NK-92 (cell line): ENCODE results near the gene CSNK1D.

ENCODE experiments used
- DNase-seq: peaks from one replicate; lab custom pipeline; 2025; ENCODE audit not compliant: unreplicated experiment; lab: John Stamatoyannopoulos, UW

The CSNK1D gene

DNA sequence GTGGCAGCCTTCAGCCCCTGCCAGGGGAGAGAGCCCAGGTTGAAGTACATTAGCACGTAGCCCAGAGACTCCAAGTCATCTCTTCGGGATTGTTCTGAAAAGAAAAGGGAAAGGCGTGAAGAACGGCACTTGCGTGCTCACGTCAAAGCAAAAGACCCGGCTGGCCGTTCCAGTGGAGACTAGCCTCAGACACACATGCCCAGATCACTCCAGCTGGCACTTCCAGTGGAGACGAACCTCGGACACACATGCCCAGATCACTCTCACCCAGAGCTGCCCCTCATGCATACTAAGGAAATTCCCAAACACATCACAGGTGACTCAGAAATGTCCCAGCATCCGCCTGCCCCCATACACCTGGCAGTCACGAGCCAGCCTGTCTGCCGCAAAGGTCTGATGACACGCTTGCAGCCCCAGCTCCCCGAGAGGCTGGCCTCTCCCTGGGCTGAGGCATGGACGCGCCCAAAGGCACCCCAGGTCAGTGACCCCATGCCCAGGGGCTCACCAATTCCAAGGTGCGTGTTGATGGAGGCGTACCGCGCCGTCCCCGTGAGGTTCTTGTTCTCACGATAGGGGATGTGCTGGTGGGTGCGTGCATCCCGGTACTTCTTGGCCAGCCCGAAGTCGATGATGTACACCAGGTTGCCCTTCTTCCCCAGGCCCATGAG lies 20.9 kb downstream of the CSNK1D start:
- no peak for DNase-seq

GRCh38 chr17:82250868-82251500 lies 22.5 kb downstream of the CSNK1D start:
- DNase-seq: no peak

- DNase-seq: no peak
Observed at GRCh38 chr17:82249896-82250581, 23.5 kb downstream of the CSNK1D start.

DNA sequence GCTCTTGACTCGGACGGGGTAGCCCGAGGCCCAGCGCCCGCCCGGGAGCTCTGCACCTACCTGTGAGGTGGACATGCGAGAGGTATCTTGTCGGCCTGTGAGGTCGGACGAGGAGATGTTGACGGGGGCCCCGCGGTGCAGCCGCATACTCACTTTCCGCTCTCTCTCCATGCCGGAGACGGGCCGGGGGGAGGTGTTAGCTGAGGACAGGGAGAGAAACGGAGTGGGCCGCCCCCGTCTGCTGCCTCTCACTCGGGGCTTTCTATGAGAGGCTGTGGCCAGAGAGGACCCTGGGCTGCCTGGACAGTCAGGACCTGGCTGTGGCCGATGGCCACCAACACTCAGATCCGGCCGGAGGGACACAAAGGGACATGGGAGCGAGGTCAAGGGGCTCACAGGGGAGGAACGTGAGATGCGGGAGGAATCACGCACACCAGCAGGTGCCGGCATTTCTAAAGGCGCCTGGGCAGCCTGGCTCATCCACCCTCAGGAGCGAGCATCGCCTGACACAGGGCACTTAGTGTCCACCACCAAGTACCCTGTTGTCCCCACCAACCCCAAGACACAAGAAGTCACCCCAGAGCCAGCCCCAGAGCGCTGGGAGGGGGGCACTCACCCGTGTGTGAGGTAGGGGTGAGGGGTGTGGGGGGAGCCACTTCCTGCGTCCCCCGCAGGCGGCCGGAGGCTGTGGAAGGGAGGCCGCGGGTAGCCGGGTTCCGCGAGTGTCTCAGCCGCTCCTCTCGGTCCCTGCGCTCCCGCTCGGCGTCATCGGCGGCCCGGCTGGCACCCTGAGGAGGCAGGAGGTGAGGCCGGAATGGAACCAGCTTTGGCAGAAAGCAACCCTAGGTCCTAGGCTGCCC lies 24.5 kb downstream of the CSNK1D start:
- no peak for DNase-seq

DNA sequence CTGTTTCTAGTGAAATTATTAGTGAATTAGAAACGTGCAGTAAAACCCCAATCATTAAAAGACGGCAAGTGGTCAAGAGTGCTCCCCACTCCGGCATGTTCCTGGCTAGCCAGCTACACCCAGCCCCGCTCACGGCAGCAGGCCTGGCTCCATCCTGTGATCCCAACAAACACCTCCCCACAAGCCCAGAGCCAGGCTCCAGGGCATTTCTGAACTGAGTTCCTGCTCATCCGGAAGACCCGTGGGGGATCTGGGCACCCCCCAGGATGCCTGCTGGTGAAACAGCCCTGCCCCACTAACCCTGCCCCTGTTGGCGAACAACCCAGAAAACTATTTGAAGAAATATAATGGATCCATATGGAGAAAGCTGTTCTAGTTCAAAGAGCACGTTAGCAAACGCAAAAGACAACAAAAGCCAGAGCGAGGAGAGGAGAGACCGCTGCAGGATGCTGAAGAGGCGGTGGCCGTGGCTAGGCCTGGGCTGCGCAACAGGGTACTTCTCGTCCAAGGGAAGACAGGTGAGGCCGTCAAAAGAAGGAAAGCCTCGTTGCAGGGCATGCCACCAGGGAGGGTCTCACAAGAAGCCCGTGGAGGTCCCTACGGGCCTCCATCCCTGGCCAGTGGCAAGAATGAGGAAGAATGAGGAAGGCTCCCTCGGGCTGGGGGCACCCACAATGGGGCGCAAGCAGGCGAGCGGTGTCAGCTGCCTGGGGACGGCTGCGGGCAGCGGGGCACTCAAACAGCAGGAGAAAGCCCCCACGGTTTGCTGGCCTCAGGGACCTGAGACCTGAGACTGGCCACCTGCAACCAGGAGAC lies 25.4 kb downstream of the CSNK1D start:
- DNase-seq: no peak

GRCh38 chr17:82247182-82247823 lies 26.2 kb downstream of the CSNK1D start:
- DNase-seq: no peak

GRCh38 chr17:82246365-82247181 lies 26.9 kb downstream of the CSNK1D start:
- DNase-seq: no peak

GRCh38 chr17:82246040-82246364 lies 27.5 kb downstream of the CSNK1D start:
- no peak for DNase-seq

- no peak for DNase-seq
Observed at GRCh38 chr17:82245134-82246039, 28.1 kb downstream of the CSNK1D start.

DNA sequence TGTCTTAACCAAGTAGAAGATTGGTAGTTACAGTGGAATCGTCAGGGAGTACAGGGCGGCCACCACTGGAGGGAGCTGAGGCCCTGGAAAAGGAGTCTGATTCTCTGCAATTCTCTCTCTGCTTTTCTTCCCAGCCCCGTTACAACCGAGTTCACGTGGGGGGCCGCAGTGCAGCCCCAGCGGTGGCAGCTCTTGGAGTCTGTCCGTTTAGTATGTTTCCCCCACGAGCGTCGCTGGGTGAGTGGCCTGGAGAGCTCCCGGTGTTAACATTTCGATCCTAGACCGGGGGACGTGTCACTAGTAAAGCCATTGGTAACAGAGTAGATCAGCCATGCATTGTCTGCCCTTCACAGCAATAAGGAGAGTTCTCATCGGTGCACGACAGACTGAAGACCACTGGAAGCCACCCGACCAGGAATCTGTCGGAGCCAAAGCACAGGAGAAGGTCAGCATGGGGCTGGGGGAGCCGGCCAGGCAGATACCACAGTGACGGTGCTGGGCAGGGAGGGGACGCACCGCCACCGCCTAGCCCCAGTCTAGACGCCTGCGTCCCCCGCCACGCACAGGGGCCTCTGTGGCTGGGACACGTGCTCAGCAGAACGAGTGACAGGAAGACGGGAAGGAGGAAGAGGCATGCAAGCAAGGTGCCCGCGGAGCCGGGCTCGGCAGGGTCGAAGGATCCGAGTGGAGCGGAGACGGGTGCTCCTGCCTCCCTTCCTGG lies 28.9 kb downstream of the CSNK1D start:
- DNase-seq: no peak

DNA sequence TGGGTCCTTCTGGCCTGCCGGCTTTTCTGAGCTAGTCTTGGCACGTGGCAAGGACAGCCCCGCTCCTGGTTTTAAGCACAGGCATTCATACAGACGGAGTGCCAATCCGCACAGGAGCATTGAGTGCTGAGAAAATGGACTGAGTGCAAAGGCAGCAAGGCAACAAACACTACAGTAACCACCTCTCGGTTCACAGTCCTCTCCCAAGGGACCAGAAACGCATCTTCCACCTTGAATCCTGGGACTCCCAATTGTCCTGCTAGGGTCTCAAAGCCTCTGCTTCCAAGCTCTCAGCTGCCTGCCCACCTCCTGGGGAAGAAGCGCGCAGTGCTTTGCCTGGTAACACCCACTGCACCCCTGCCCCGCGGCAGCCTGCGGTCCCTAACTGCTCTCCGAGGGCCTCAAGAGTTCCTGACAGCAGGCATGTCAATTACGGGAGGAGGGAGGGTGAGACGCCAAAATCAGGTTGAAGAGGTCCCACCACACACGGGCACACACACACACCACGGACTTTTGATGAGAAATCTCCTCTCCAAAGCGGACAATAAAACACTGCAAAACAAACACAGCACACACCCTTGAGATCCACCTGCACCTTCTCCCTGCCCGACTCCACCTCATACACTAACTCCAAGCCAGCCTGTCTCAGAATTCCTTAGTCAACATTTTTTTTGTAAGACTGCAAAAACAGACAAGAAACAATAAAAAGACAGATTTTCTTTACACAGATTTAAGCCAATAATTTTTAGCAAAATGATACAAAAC lies 29.7 kb downstream of the CSNK1D start:
- no peak for DNase-seq

DNA sequence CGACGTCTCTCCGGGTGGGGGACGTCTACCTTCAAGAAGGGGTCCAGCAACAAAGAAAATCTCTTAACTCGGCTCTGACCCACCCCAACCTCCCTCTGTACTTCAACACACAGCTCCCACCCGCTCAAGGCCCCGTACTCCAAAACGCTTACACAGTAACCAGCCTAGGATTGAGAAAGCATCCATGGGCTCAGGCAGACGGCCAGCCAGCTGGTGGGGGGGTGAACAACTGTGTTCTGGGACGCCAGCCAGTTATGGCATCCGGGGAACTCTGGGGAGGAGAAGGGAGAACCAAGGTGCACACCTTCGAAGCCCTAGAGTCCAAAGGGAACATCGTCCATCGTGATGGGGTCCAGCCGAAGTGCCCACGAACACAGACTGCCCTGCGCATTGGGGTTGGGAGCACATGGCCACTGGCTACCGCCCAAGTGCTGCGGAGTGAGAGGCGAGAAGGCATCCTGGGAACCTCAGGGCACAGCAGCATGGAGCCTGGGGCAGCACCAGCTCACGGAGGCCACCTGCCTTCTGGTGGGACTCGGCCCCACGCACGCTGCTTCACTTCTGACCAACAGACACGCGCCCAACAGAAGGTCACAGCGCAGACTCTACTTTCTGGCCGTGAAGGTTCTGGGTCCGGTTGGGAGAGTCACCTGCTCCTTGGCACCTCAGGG lies 30.4 kb downstream of the CSNK1D start:
- no peak for DNase-seq

- DNase-seq: no peak
Observed at GRCh38 chr17:82242698-82242976, 30.9 kb downstream of the CSNK1D start.

DNA sequence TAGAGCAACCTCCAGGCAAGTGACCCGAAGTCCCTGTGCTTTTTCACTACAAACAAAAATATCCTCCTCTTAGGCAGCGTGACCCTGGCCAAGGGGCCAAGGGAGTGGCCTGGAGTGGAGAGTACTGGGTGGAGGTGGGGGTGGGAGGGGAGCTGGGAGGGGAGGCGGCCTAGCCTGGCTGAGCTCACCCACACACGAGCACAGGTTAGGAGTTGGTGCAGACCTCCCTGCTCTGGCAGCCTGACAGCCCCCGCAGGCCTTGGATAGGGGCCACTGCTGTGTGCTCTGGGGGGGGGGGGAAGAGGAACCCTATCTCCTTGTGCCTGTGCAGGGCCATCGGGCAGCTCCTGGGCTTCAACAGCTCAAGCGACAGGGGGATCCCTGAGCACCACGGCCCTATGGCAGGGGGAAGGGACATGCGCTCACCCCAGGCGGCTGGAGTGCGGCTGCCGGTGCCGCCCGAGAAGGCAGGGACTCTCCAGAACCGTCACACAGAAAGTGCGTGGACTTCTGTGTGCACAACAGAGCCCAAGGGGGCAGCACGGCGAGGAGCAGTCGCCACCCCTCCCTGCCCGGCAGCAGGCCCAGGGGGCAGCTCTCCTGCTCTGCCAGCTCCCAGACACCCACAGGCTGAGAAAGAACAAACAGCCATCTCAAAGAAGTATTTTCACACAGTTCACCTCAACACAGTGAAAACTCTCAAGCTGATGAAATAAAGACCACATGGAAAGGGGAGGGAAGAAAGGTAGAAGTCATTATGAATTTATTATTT lies 31.4 kb downstream of the CSNK1D start:
- DNase-seq: no peak

DNA sequence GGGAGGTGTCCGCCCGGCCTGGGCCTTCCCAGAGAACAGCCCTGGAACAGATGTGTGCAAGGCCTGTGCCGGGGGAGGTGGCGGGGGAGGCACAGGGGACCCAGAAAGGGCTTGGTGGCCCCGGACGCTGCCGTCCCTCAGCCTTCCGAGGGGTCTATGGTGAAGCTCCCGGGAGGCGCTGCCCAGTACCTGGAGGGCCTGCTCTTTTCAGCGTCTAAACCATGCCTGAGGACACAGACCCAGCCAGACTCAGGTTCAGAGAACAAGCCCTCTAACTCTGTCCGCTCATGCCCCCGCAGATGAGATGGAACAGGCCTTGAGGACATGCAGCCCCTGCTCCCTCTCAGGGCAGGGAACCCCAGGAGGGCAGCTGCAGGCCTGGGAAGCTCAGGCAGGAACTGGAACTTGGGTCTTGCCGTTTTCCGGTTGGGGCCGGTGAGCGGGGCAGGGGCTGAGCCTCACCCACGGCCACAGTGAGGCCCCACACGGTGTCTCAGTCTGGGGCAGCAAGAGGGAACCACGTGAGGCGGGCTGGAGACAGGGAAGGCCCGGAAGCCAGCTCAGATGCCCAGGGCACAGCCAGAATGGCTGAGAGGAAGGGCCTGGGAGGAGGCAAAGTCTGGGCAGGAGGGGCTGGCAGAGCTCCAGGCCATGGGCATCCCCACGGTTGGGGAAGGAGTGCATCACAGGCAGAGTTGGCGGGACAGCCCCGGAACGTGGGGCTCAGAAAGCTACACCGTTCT lies 32.1 kb downstream of the CSNK1D start:
- DNase-seq: no peak
